Ectodermal cell (in vitro differentiated cells): ENCODE results near the gene AVP.

Experiments used
- H3K27ac ChIP-seq: 2 replicates; pipeline ENCODE4 v1.7.0; 2013; ENCODE audit warnings: mild to moderate bottlenecking, low read depth, low read length; ENCODE audit not compliant: insufficient read depth, poor library complexity, severe bottlenecking
- H3K27me3 ChIP-seq: 2 replicates; pipeline ENCODE4 v1.7.0; 2013; ENCODE audit warnings: mild to moderate bottlenecking, low read length; ENCODE audit not compliant: insufficient read depth, control insufficient read depth, poor library complexity, severe bottlenecking
- H3K36me3 ChIP-seq: one replicate; pipeline ENCODE4 v1.7.0; 2013; ENCODE audit warnings: low read length; ENCODE audit not compliant: control insufficient read depth, insufficient read depth
- H3K4me1 ChIP-seq: one replicate; pipeline ENCODE4 v1.7.0; 2013; ENCODE audit warnings: low read length; ENCODE audit not compliant: control insufficient read depth, insufficient read depth
- H3K4me3 ChIP-seq: 2 replicates; pipeline ENCODE4 v1.7.0; 2013; ENCODE audit warnings: low read depth, low read length, control low read depth; ENCODE audit not compliant: insufficient read depth
- H3K9me3 ChIP-seq: 2 replicates; pipeline ENCODE4 v1.7.0; 2013; ENCODE audit warnings: mild to moderate bottlenecking, low read length, moderate library complexity; ENCODE audit not compliant: control insufficient read depth
- WGBS, 2 experiments: methylation state at CpG; one replicate each; pipeline ENCODE4 v1.1.7; 2013; ENCODE audit warnings: missing lambda C conversion rate in 2 of 2; 5-methylcytosine and 5-hydroxymethylcytosine counted together

The AVP gene

GRCh38 chr20:3109350-3110302 is 25.1 kb upstream of the AVP start:
- Histone ChIP-seq H3K9me3 (no peaks in the 10 kb centered on the region), H3K36me3 (no peaks in the 10 kb centered on the region), H3K4me3 (no peak overlapping the region), H3K4me1 (peaks cover 14% of the 10 kb centered on the region), H3K27ac (no peak overlapping the region), H3K27me3 (no peaks in the 10 kb centered on the region)
- WGBS, 2 experiments: 95% methylated on average over 23 of the region's 23 CpGs

GRCh38 chr20:3107464-3108025 is 23.0 kb upstream of the AVP start:
- Histone ChIP-seq H3K27ac (no peak overlapping the region), H3K27me3 (no peaks in the 10 kb centered on the region), H3K4me3 (peak overlapping the region; percentile 5), H3K9me3 (no peaks in the 10 kb centered on the region), H3K36me3 (no peaks in the 10 kb centered on the region), H3K4me1 (peaks cover 14% of the 10 kb centered on the region)
- WGBS, 2 experiments: 93 to 96% methylated on average over 12 of the region's 12 CpGs

- peaks cover 14% of the 10 kb centered on the region for H3K4me1 ChIP-seq
- H3K4me3 ChIP-seq: peak overlapping the region; percentile 5
- 44 to 46% methylated on average over 14 of the region's 14 CpGs for WGBS, 2 experiments
- H3K9me3 ChIP-seq: no peaks in the 10 kb centered on the region
- no peak overlapping the region for H3K27ac ChIP-seq
- H3K27me3 ChIP-seq: no peaks in the 10 kb centered on the region
- no peaks in the 10 kb centered on the region for H3K36me3 ChIP-seq
Observed at GRCh38 chr20:3106658-3107463, 22.3 kb upstream of the AVP start.

GRCh38 chr20:3106185-3106584 is 21.7 kb upstream of the AVP start:
- Histone ChIP-seq H3K27ac (no peak overlapping the region), H3K9me3 (no peaks in the 10 kb centered on the region), H3K27me3 (no peaks in the 10 kb centered on the region), H3K36me3 (no peaks in the 10 kb centered on the region), H3K4me1 (peaks cover 14% of the 10 kb centered on the region), H3K4me3 (no peak overlapping the region)
- WGBS, 2 experiments: 90 to 92% methylated on average over 2 to 3 of the region's 3 CpGs

GRCh38 chr20:3105256-3106137 is 21.0 kb upstream of the AVP start:
- WGBS, 2 experiments: 93 to 95% methylated on average over 18 of the region's 18 CpGs

GRCh38 chr20:3103369-3104032 is 19.0 kb upstream of the AVP start:
- H3K27me3 ChIP-seq: no peaks in the 10 kb centered on the region
- WGBS, 2 experiments: 85 to 90% methylated on average over 3 of the region's 3 CpGs
- H3K4me1 ChIP-seq: peaks cover 14% of the 10 kb centered on the region
- H3K36me3 ChIP-seq: no peaks in the 10 kb centered on the region
- H3K9me3 ChIP-seq: no peaks in the 10 kb centered on the region
- H3K4me3 ChIP-seq: no peak overlapping the region
- no peak overlapping the region for H3K27ac ChIP-seq

More at GRCh38 chr20:3105256-3106137, 21.0 kb upstream of the AVP start:
- no peaks in the 10 kb centered on the region for H3K36me3 ChIP-seq
- no peak overlapping the region for H3K4me3 ChIP-seq
- H3K27me3 ChIP-seq: no peaks in the 10 kb centered on the region
- H3K4me1 ChIP-seq: peaks cover 14% of the 10 kb centered on the region
- no peak overlapping the region for H3K27ac ChIP-seq
- no peaks in the 10 kb centered on the region for H3K9me3 ChIP-seq

- WGBS, 2 experiments: 92 to 93% methylated on average over 13 of the region's 13 CpGs
- Histone ChIP-seq H3K36me3 (no peaks in the 10 kb centered on the region), H3K4me3 (no peak overlapping the region), H3K27ac (no peak overlapping the region), H3K9me3 (no peaks in the 10 kb centered on the region), H3K4me1 (peaks cover 14% of the 10 kb centered on the region), H3K27me3 (no peaks in the 10 kb centered on the region)
Observed at GRCh38 chr20:3102575-3103368, 18.2 kb upstream of the AVP start.

- Histone ChIP-seq H3K4me1 (peaks cover 9% of the 10 kb centered on the region), H3K4me3 (no peak overlapping the region), H3K36me3 (no peaks in the 10 kb centered on the region), H3K9me3 (no peaks in the 10 kb centered on the region), H3K27ac (no peak overlapping the region), H3K27me3 (no peaks in the 10 kb centered on the region)
- WGBS, 2 experiments: 95% methylated on average over 21 of the region's 21 CpGs
Observed at GRCh38 chr20:3101737-3102574, 17.4 kb upstream of the AVP start.
